Superior temporal gyrus (tissue), 1 donor: Measurements from ENCODE around the gene MED7.
A peak's percentile ranks its signal among the peaks of the same experiment; 100 is the strongest.
"Not testable (repeated sequence)": the region's sequence is repeated elsewhere in the genome, so short reads cannot be mapped to it uniquely, and the experiment has no call there.

Experiments
- DNase-seq: peaks from one replicate; pipeline ENCODE4 v3.0.0-alpha.2; 2016; ENCODE audit errors: extremely low spot score

MED7 gene

GRCh38 chr5:157142317-157143126, at the start of gene MED7:
MED7 (minus strand) TSS chr5:157142865; CDS start chr5:157139431, 3,434 bp downstream.
- peak; percentile 100 for DNase-seq

GRCh38 chr5:157189223-157189622, 46.6 kb upstream of the MED7 start:
- no peak for DNase-seq

GRCh38 chr5:157188270-157188669, 45.6 kb upstream of the MED7 start:
- DNase-seq = no peak

GRCh38 chr5:157187046-157187754, 44.5 kb upstream of the MED7 start:
- no peak for DNase-seq

GRCh38 chr5:157186309-157187045, 43.8 kb upstream of the MED7 start:
- DNase-seq = no peak

GRCh38 chr5:157185122-157185521, 42.5 kb upstream of the MED7 start:
- DNase-seq = not testable (repeated sequence)

GRCh38 chr5:157184117-157184670, 41.5 kb upstream of the MED7 start:
- no peak for DNase-seq

- no peak for DNase-seq
Measured at GRCh38 chr5:157182143-157182757, 39.6 kb upstream of the MED7 start.

GRCh38 chr5:157180374-157181264, 38.0 kb upstream of the MED7 start, which contains the start of gene ITK:
ITK (plus strand) TSS chr5:157180840; CDS start chr5:157180978, 138 bp downstream.
- no peak for DNase-seq

- no peak for DNase-seq
Measured at GRCh38 chr5:157178966-157179365, 36.3 kb upstream of the MED7 start.

GRCh38 chr5:157177953-157178352, 35.3 kb upstream of the MED7 start:
- DNase-seq = no peak

- DNase-seq = no peak
Measured at GRCh38 chr5:157175071-157175612, 32.5 kb upstream of the MED7 start.

GRCh38 chr5:157172403-157172802, 29.7 kb upstream of the MED7 start:
- DNase-seq = no peak

- no peak for DNase-seq
Measured at GRCh38 chr5:157168286-157168685, 25.6 kb upstream of the MED7 start.

- no peak for DNase-seq
Measured at GRCh38 chr5:157167214-157167621, 24.6 kb upstream of the MED7 start.

- DNase-seq = no peak
Measured at GRCh38 chr5:157166214-157167213, 23.8 kb upstream of the MED7 start, which contains the start of gene GARIN3. GARIN3 (minus strand) TSS chr5:157166264; CDS start chr5:157166168, 96 bp downstream.

GRCh38 chr5:157165668-157166067, 23.0 kb upstream of the MED7 start:
- no peak for DNase-seq

- DNase-seq = no peak
Measured at GRCh38 chr5:157165261-157165660, 22.6 kb upstream of the MED7 start.

- DNase-seq = no peak
Measured at GRCh38 chr5:157164521-157164920, 21.9 kb upstream of the MED7 start.
